Fibroblast of lung (primary cell): ENCODE measurements around the gene ARMC2. TPM values are rescaled to one million over a fixed set of nuclear protein-coding genes. Genes with fewer than 3 reads are reported as not detected.
A peak's percentile ranks its signal among the peaks of the same experiment; 100 is the strongest.

Experiments used
- DNase-seq, 2 donors: peaks; one replicate each; pipeline versions ENCODE4 v3.0.0 to v3.0.0-alpha.2; 2010; ENCODE audit warnings: low read depth in 2 of 2
- H2AFZ ChIP-seq: 2 replicates; pipeline ENCODE4 v1.5.1; 2012; ENCODE audit warnings: low read length, control low read depth, inconsistent platforms
- H3K27ac ChIP-seq: 2 replicates; pipeline ENCODE4 v1.5.1; 2011; ENCODE audit warnings: low read length, control low read depth; ENCODE audit not compliant: insufficient read depth
- H3K27me3 ChIP-seq: 2 replicates; pipeline ENCODE4 v1.5.1; 2011; ENCODE audit warnings: mild to moderate bottlenecking, low read length; ENCODE audit not compliant: control insufficient read depth, insufficient read depth
- H3K36me3 ChIP-seq: 2 replicates; pipeline ENCODE4 v1.5.1; 2011; ENCODE audit warnings: low read length; ENCODE audit not compliant: control insufficient read depth, insufficient read depth
- H3K4me1 ChIP-seq: 2 replicates; pipeline ENCODE4 v1.5.1; 2011; ENCODE audit warnings: low read length; ENCODE audit not compliant: control insufficient read depth, insufficient read depth; ENCODE audit errors: extremely low read depth
- H3K4me2 ChIP-seq: 2 replicates; pipeline ENCODE4 v1.5.1; 2011; ENCODE audit warnings: low read length, control low read depth; ENCODE audit not compliant: insufficient read depth; ENCODE audit errors: extremely low read depth
- H3K4me3 ChIP-seq, 4 experiments: fragments of 200-600 bp in 1 of 4; sonication (generic) in 1 of 4; replicated peaks in 1 of 4; 2 replicates each; pipeline ENCODE4 v1.5.1; 2011 to 2016; ENCODE audit warnings: low read length in 4 of 4, low read depth in 3 of 4, mild to moderate bottlenecking in 3 of 4, control low read depth in 2 of 4, inconsistent platforms in 1 of 4, mixed read lengths in 1 of 4; ENCODE audit not compliant: insufficient read depth in 1 of 4; ENCODE audit errors: control extremely low read depth in 1 of 4
- H3K79me2 ChIP-seq: 2 replicates; pipeline ENCODE4 v1.5.1; 2012; ENCODE audit warnings: mild to moderate bottlenecking, low read length, inconsistent platforms; ENCODE audit not compliant: control insufficient read depth, insufficient read depth
- H3K9ac ChIP-seq: 2 replicates; pipeline ENCODE4 v1.5.1; 2011; ENCODE audit warnings: mild to moderate bottlenecking, low read length, control low read depth; ENCODE audit not compliant: insufficient read depth
- H3K9me3 ChIP-seq: 2 replicates; pipeline ENCODE4 v1.5.1; 2012; ENCODE audit warnings: low read depth, low read length; ENCODE audit not compliant: control insufficient read depth, insufficient read depth
- H4K20me1 ChIP-seq: 2 replicates; pipeline ENCODE4 v1.5.1; 2011; ENCODE audit warnings: low read length; ENCODE audit not compliant: control insufficient read depth, insufficient read depth; ENCODE audit errors: extremely low read depth
- CTCF ChIP-seq, 2 donors: IDR thresholded peaks in 1 of 2; conservative IDR thresholded peaks in 1 of 2; 1 replicate in 1 of 2; 2 replicates in 1 of 2; pipeline ENCODE4 v1.5.1; 2011 to 2012; ENCODE audit warnings: low read length in 2 of 2, control low read depth in 1 of 2, inconsistent platforms in 1 of 2, low read depth in 1 of 2, mild to moderate bottlenecking in 1 of 2
- EZH2 ChIP-seq: IDR thresholded peaks from 2 replicates; pipeline ENCODE4 v1.5.1; 2012; ENCODE audit warnings: low read length, control low read depth, mild to moderate bottlenecking; ENCODE audit errors: missing control alignments
- polyA plus RNA-seq, 2 donors: library from polyadenylated mRNA; depleted of rRNA in 1 of 2; stranded (reverse) in 1 of 2; unstranded in 1 of 2; fragments of >200 nt; gene quantifications; 2 replicates each; pipeline ENCODE4 v1.2.1, GENCODE V29; 2011 to 2012; ENCODE audit warnings: missing spikeins in 1 of 2
- total RNA-seq: library from RNA; depleted of rRNA; stranded (reverse); fragments of >200 nt; gene quantifications from 2 replicates; pipeline ENCODE4 v1.2.1, GENCODE V29; 2014

ARMC2 gene
- total and polyA plus RNA-seq, 2 donors (not counting 1 experiment from before 2014, with no cell fraction given), result 4.0 to 6.2 TPM

- Histone ChIP-seq H3K9ac (no peak overlapping the region), H4K20me1 (no peaks in the 10 kb centered on the region), H3K36me3 (no peaks in the 10 kb centered on the region), H3K9me3 (no peaks in the 10 kb centered on the region), H3K4me3 (no peak overlapping the region), H3K27ac (no peak overlapping the region), H3K4me2 (no peak overlapping the region), H3K79me2 (no peaks in the 10 kb centered on the region), H3K4me1 (no peaks in the 10 kb centered on the region), H2AFZ (no peak overlapping the region), H3K27me3 (no peaks in the 10 kb centered on the region)
- no peak for TF ChIP-seq EZH2
- no peak for TF ChIP-seq CTCF (conservative IDR thresholded peaks at IDR 0.05 in 1 of 2, IDR thresholded peaks at IDR 0.05 in 1 of 2; ENCODE audit: low read depth in 1 of 2, low read length in 2 of 2)
- DNase-seq, result no peak
Measured at GRCh38 chr6:108958900-108959770, 110.9 kb downstream of the ARMC2 start.

- Histone ChIP-seq H3K27ac (no peak overlapping the region), H3K9ac (no peak overlapping the region), H3K27me3 (no peaks in the 10 kb centered on the region), H3K4me2 (no peak overlapping the region), H3K36me3 (no peaks in the 10 kb centered on the region), H3K79me2 (no peaks in the 10 kb centered on the region), H2AFZ (no peak overlapping the region), H3K4me3 (no peak overlapping the region), H3K4me1 (no peaks in the 10 kb centered on the region), H3K9me3 (no peaks in the 10 kb centered on the region), H4K20me1 (no peaks in the 10 kb centered on the region)
- TF ChIP-seq EZH2 (no peak), CTCF (conservative IDR thresholded peaks at IDR 0.05 in 1 of 2, IDR thresholded peaks at IDR 0.05 in 1 of 2; ENCODE audit: low read depth in 1 of 2, low read length in 2 of 2) (no peak)
- no peak for DNase-seq
Measured at GRCh38 chr6:108959972-108960582, 111.9 kb downstream of the ARMC2 start.

GRCh38 chr6:108960601-108961000, 112.4 kb downstream of the ARMC2 start:
- no peak overlapping the region for H3K27ac ChIP-seq
- H3K4me2 ChIP-seq, result no peak overlapping the region
- no peaks in the 10 kb centered on the region for H3K36me3 ChIP-seq
- H3K4me1 ChIP-seq, result no peaks in the 10 kb centered on the region
- no peaks in the 10 kb centered on the region for H3K79me2 ChIP-seq
- peak in 1 of 2 donors; percentile 42 for DNase-seq
- H3K9ac ChIP-seq, result no peak overlapping the region
- no peak overlapping the region for H3K4me3 ChIP-seq
- H3K9me3 ChIP-seq, result no peaks in the 10 kb centered on the region
- no peaks in the 10 kb centered on the region for H4K20me1 ChIP-seq
- TF ChIP-seq EZH2, result no peak
- no peak for TF ChIP-seq CTCF (conservative IDR thresholded peaks at IDR 0.05 in 1 of 2, IDR thresholded peaks at IDR 0.05 in 1 of 2; ENCODE audit: low read depth in 1 of 2, low read length in 2 of 2)
- no peaks in the 10 kb centered on the region for H3K27me3 ChIP-seq
- H2AFZ ChIP-seq, result no peak overlapping the region
